Fibroblast of skin of right biceps (primary cell): Measurements from ENCODE around the gene MET.
"Not testable (repeated sequence)": the region's sequence is repeated elsewhere in the genome, so short reads cannot be mapped to it uniquely, and the experiment has no call there.

ENCODE experiments used
- DNase-seq: peaks from one replicate; pipeline ENCODE4 v3.0.0-alpha.2; 2013

MET gene

GRCh38 chr7:116757283-116757682 lies 85.3 kb downstream of the MET start:
- DNase-seq, result no peak

- DNase-seq, result not testable (repeated sequence)
Measured at GRCh38 chr7:116759642-116760041, 87.6 kb downstream of the MET start.

- no peak for DNase-seq
Measured at GRCh38 chr7:116762971-116763370, 91.0 kb downstream of the MET start.

GRCh38 chr7:116763647-116764046 lies 91.7 kb downstream of the MET start:
- DNase-seq, result no peak

- no peak for DNase-seq
Measured at GRCh38 chr7:116766881-116767280, 94.9 kb downstream of the MET start.

GRCh38 chr7:116769546-116769945 lies 97.5 kb downstream of the MET start:
- no peak for DNase-seq

- DNase-seq, result no peak
Measured at GRCh38 chr7:116770941-116771340, 98.9 kb downstream of the MET start.

GRCh38 chr7:116771640-116772039 lies 99.6 kb downstream of the MET start:
- DNase-seq, result no peak

GRCh38 chr7:116772423-116772863 lies 100.4 kb downstream of the MET start:
- DNase-seq, result peak; percentile 77

- DNase-seq, result no peak
Measured at GRCh38 chr7:116772926-116773749, 101.1 kb downstream of the MET start.

- no peak for DNase-seq
Measured at GRCh38 chr7:116776046-116776445, 104.0 kb downstream of the MET start.

GRCh38 chr7:116776610-116777289 lies 104.8 kb downstream of the MET start:
- DNase-seq, result peak; percentile 87

- peak; percentile 91 for DNase-seq
Measured at GRCh38 chr7:116777651-116778281, 105.8 kb downstream of the MET start.

GRCh38 chr7:116779216-116779615 lies 107.2 kb downstream of the MET start:
- peak; percentile 51 for DNase-seq

GRCh38 chr7:116779931-116780330 lies 107.9 kb downstream of the MET start:
- DNase-seq, result no peak

GRCh38 chr7:116780521-116780920 lies 108.5 kb downstream of the MET start:
- DNase-seq, result no peak

GRCh38 chr7:116780966-116781365 lies 109.0 kb downstream of the MET start:
- no peak for DNase-seq

GRCh38 chr7:116781584-116781983 lies 109.6 kb downstream of the MET start:
- no peak for DNase-seq

- DNase-seq, result peak; percentile 88
Measured at GRCh38 chr7:116782177-116782711, 110.2 kb downstream of the MET start.

- no peak for DNase-seq
Measured at GRCh38 chr7:116783666-116784318, 111.8 kb downstream of the MET start.

GRCh38 chr7:116784647-116785046 lies 112.7 kb downstream of the MET start:
- no peak for DNase-seq

GRCh38 chr7:116785843-116786242 lies 113.8 kb downstream of the MET start:
- no peak for DNase-seq
